K562 (cell line): ENCODE data around the gene OR5D18. TPM values are rescaled to one million over a fixed set of nuclear protein-coding genes. Genes with fewer than 3 reads are reported as not detected.

ENCODE experiments used
- ATAC-seq: fragments of 200-7000 bp; cut with Tn5 transposase; 3 replicates; pipeline ENCODE4 v1.9.1; 2020; ENCODE audit warnings: moderate library complexity
- BruUV-seq: library from RNA; stranded (reverse); fragments of 400-500 nt; replicated peaks from 2 replicates; lab custom pipeline; 2021; lab: Mats Ljungman, UMichigan
- CTCF ChIA-PET: fragments of 300-600 bp; formaldehyde crosslinking; extraction: SDS; loops from one replicate; lab custom pipeline; 2021; ENCODE audit warnings: low intra/inter-chr PET ratio; lab: Yijun Ruan, JAX
- POLR2A ChIA-PET: fragments of 300-600, 350-650 bp; sonication (Branson Sonifier 250); formaldehyde crosslinking; extraction: SDS; loops from one replicate; lab custom pipeline; 2021; ENCODE audit warnings: antibody characterized with exemption, inconsistent platforms; lab: Yijun Ruan, JAX
- DNase-seq, 4 experiments: peaks; one replicate each; pipeline versions ENCODE4 v3.0.0 to v3.0.0-alpha.2; 2011 to 2018; ENCODE audit warnings: low spot score in 3 of 4, mixed read lengths in 3 of 4; ENCODE audit errors: extremely low read depth in 1 of 4
- FAIRE-seq: peaks from 2 replicates; lab custom pipeline; 2011; peaks lifted over from hg19 to GRCh38; lab: Jason Lieb, UNC
- H2AFZ ChIP-seq: 2 replicates; pipeline ENCODE4 v1.6.0; 2011; ENCODE audit warnings: low read depth, low read length, control low read depth, inconsistent platforms
- H3K27ac ChIP-seq: fragments of 200-600 bp; 3 replicates; pipeline ENCODE4 v1.8.0; 2011; ENCODE audit warnings: low read depth, mild to moderate bottlenecking, control low read depth, inconsistent platforms, low read length, moderate library complexity, mixed read lengths; ENCODE audit errors: extremely low read depth
- H3K27me3 ChIP-seq, 2 experiments: fragments of 300-600 bp in 1 of 2; 2 replicates in 1 of 2; 3 replicates in 1 of 2; pipeline versions ENCODE4 v1.6.0 to v1.8.0; 2011; ENCODE audit warnings: inconsistent platforms in 2 of 2, low read length in 2 of 2, mild to moderate bottlenecking in 1 of 2, mixed read lengths in 1 of 2, moderate library complexity in 1 of 2; ENCODE audit not compliant: control insufficient read depth in 2 of 2, insufficient read depth in 2 of 2
- H3K36me3 ChIP-seq: fragments of 300-600 bp; 3 replicates; pipeline ENCODE4 v1.8.0; 2011; ENCODE audit warnings: mild to moderate bottlenecking, low read length, inconsistent platforms; ENCODE audit not compliant: control insufficient read depth, insufficient read depth
- H3K4me1 ChIP-seq, 2 experiments: fragments of 200-600 bp in 1 of 2; replicated peaks in 1 of 2; 2 replicates in 1 of 2; 3 replicates in 1 of 2; pipeline versions ENCODE4 v1.5.1 to v1.8.0; 2011; ENCODE audit warnings: inconsistent platforms in 2 of 2, low read length in 2 of 2, mild to moderate bottlenecking in 1 of 2, mixed read lengths in 1 of 2, moderate library complexity in 1 of 2; ENCODE audit not compliant: control insufficient read depth in 2 of 2, insufficient read depth in 2 of 2
- H3K4me2 ChIP-seq: 2 replicates; pipeline ENCODE4 v1.6.1; 2011; ENCODE audit warnings: low read length, control low read depth, inconsistent platforms, mixed read lengths; ENCODE audit not compliant: insufficient read depth
- H3K4me3 ChIP-seq: fragments of 200-600 bp; sonication (generic), shearing (Covaris generic); 2 replicates; pipeline ENCODE4 v1.5.1; 2016; ENCODE audit warnings: control low read depth, inconsistent platforms
- H3K79me2 ChIP-seq: fragments of 200-600 bp; 3 replicates; pipeline ENCODE4 v1.8.0; 2011; ENCODE audit warnings: low read length, inconsistent platforms; ENCODE audit not compliant: control insufficient read depth, insufficient read depth
- H3K9ac ChIP-seq, 2 experiments: 2 replicates each; pipeline versions ENCODE4 v1.6.0 to v1.6.1; 2011; ENCODE audit warnings: low read depth in 2 of 2, low read length in 2 of 2, control low read depth in 1 of 2, inconsistent platforms in 1 of 2, mild to moderate bottlenecking in 1 of 2, mixed read lengths in 1 of 2; ENCODE audit not compliant: insufficient read depth in 1 of 2
- H3K9me1 ChIP-seq: one replicate; pipeline ENCODE4 v1.6.0; 2011; ENCODE audit warnings: inconsistent platforms, mild to moderate bottlenecking, low read length, moderate library complexity; ENCODE audit not compliant: control insufficient read depth, insufficient read depth
- H3K9me3 ChIP-seq: replicated peaks from 2 replicates; pipeline ENCODE4 v1.5.1; 2011; ENCODE audit warnings: low read depth, low read length, inconsistent platforms; ENCODE audit not compliant: control insufficient read depth, insufficient read depth
- H4K20me1 ChIP-seq: replicated peaks from 2 replicates; pipeline ENCODE4 v1.6.1; 2011; ENCODE audit warnings: low read length, inconsistent platforms, mixed read lengths; ENCODE audit not compliant: control insufficient read depth, insufficient read depth
- FOXA1 ChIP-seq: fragments of 450-650 bp; IDR thresholded peaks from 2 replicates; pipeline ENCODE4 v1.6.1; 2016; ENCODE audit warnings: mild to moderate bottlenecking, borderline replicate concordance
- FOXP4 ChIP-seq: sonication (generic); formaldehyde crosslinking; IDR thresholded peaks from 2 replicates; pipeline ENCODE4 v1.8.0; 2022; ENCODE audit warnings: mild to moderate bottlenecking, missing genetic modification reagents, borderline replicate concordance
- GATAD2A ChIP-seq: fragments of 450-650 bp; IDR thresholded peaks from 2 replicates; pipeline ENCODE4 v1.6.1; 2017
- HEY1 ChIP-seq: fragments of 250-450 bp; sonication (Bioruptor Pico); IDR thresholded peaks from 2 replicates; pipeline ENCODE4 v1.5.0; 2020; ENCODE audit warnings: mild to moderate bottlenecking, moderate library complexity, borderline replicate concordance
- HOXB6 ChIP-seq: fragments of 250-450 bp; sonication (Bioruptor Pico); IDR thresholded peaks from 2 replicates; pipeline ENCODE4 v1.5.1; 2022; ENCODE audit warnings: mild to moderate bottlenecking, borderline replicate concordance
- KLF16 ChIP-seq: IDR thresholded peaks from 2 replicates; pipeline ENCODE4 v1.6.1; 2016; ENCODE audit warnings: antibody characterized with exemption
- MAFF ChIP-seq: IDR thresholded peaks from 2 replicates; pipeline ENCODE4 v1.6.1; 2012; ENCODE audit warnings: low read length, improper control_type of control experiment
- MAFK ChIP-seq: IDR thresholded peaks from 2 replicates; pipeline ENCODE4 v1.6.1; 2011; ENCODE audit warnings: low read length, improper control_type of control experiment
- MECOM ChIP-seq: fragments of 250-450 bp; sonication (Bioruptor Pico); IDR thresholded peaks from 2 replicates; pipeline ENCODE4 v1.8.0; 2022; ENCODE audit warnings: inconsistent platforms
- NFIC ChIP-seq: fragments of 450-650 bp; IDR thresholded peaks from 2 replicates; pipeline ENCODE4 v1.6.1; 2017; ENCODE audit warnings: mild to moderate bottlenecking, inconsistent platforms
- NFYB ChIP-seq: IDR thresholded peaks from 2 replicates; pipeline ENCODE4 v1.6.1; 2011; ENCODE audit warnings: mild to moderate bottlenecking, moderate library complexity; ENCODE audit not compliant: insufficient read length; ENCODE audit errors: extremely low read depth
- NR2F6 ChIP-seq: fragments of 450-650 bp; formaldehyde crosslinking; IDR thresholded peaks from 2 replicates; pipeline ENCODE4 v1.4.0; 2020; ENCODE audit warnings: mild to moderate bottlenecking
- RAD21 ChIP-seq, 2 experiments: fragments of 250-450 bp in 1 of 2; fragments of 450-650 bp in 1 of 2; sonication (Bioruptor Pico) in 1 of 2; formaldehyde crosslinking in 1 of 2; IDR thresholded peaks in 1 of 2; conservative IDR thresholded peaks in 1 of 2; 2 replicates each; pipeline versions ENCODE4 v1.4.0 to v1.8.0; 2020 to 2022; ENCODE audit warnings: mild to moderate bottlenecking in 2 of 2, moderate library complexity in 1 of 2
- RBM39 ChIP-seq: fragments of 200-400 bp; formaldehyde crosslinking; optimal IDR thresholded peaks from 2 replicates; pipeline ENCODE3; 2018; ENCODE audit warnings: low read depth, low read length
- SREBF1 ChIP-seq: fragments of 150-350 bp; IDR thresholded peaks from 2 replicates; pipeline ENCODE4 v1.6.1; 2014; ENCODE audit warnings: antibody characterized with exemption, low read depth, low read length, borderline replicate concordance
- STAT5A ChIP-seq: IDR thresholded peaks from 2 replicates; pipeline ENCODE4 v1.6.1; 2012; ENCODE audit warnings: low read length, inconsistent platforms, borderline replicate concordance
- TRIM24 ChIP-seq, 2 experiments: fragments of 450-650 bp; IDR thresholded peaks; 2 replicates each; pipeline ENCODE4 v1.6.1; 2016
- ZBTB2 ChIP-seq: fragments of 450-650 bp; IDR thresholded peaks from 2 replicates; pipeline ENCODE4 v1.6.1; 2016; ENCODE audit warnings: antibody characterized with exemption
- ZNF212 ChIP-seq: fragments of 450-650 bp; formaldehyde crosslinking; IDR thresholded peaks from 2 replicates; pipeline ENCODE4 v1.4.0; 2020; ENCODE audit warnings: mild to moderate bottlenecking
- ZNF324 ChIP-seq: fragments of 250-450 bp; sonication (Bioruptor Pico); IDR thresholded peaks from 2 replicates; pipeline ENCODE4 v1.4.0; 2020; ENCODE audit warnings: mild to moderate bottlenecking
- ZNF644 ChIP-seq: fragments of 200-800 bp; sonication (Bioruptor generic); IDR thresholded peaks from 2 replicates; pipeline ENCODE4 v1.6.1; 2016; ENCODE audit warnings: low read depth, missing genetic modification characterization, missing compliant biosample characterization
- ZNF707 ChIP-seq: fragments of 250-450 bp; sonication (Bioruptor Pico); conservative IDR thresholded peaks from 2 replicates; pipeline ENCODE4 v1.8.0; 2022; ENCODE audit warnings: inconsistent platforms, mild to moderate bottlenecking, moderate library complexity
- ZNF830 ChIP-seq: fragments of 250-450 bp; sonication (Bioruptor Pico); IDR thresholded peaks from 2 replicates; pipeline ENCODE4 v1.5.0; 2021; ENCODE audit warnings: mild to moderate bottlenecking
- in situ Hi-C: fragments of 300-500 bp; cut with MboI; formaldehyde crosslinking; loops from 4 replicates; pipeline ENCODE4 v1.15.0; 2018; ENCODE audit warnings: inconsistent platforms, mixed read lengths
- intact Hi-C: fragments of 100-400 bp; cut with micrococcal nuclease; formaldehyde crosslinking; loops from 2 replicates; pipeline ENCODE4 v1.14.2; 2022
- polyA plus RNA-seq, 8 experiments: library from polyadenylated mRNA; depleted of rRNA in 4 of 8; stranded (reverse) in 5 of 8; unstranded in 3 of 8; fragments of >200 nt; fragmentation: Nextera tagmentation in 2 of 8; fragmentation: Illumina TruSeq in 1 of 8; extraction: Ambion mirVana in 2 of 8; extraction: Trizol in 1 of 8; gene quantifications; 2 replicates each; pipeline versions ENCODE4 v1.2.1 to v1.2.3, GENCODE V29; 2011 to 2014; ENCODE audit warnings: inconsistent platforms in 1 of 8, missing spikeins in 1 of 8
- total RNA-seq, 7 experiments: library from RNA; depleted of rRNA in 6 of 7; stranded (reverse); fragments of >200 nt in 6 of 7; fragmentation: Illumina TruSeq in 2 of 7; extraction: Trizol in 2 of 7; gene quantifications; 2 replicates each; pipeline versions ENCODE4 v1.2.1 to v1.2.3, GENCODE V29; 2011 to 2021; ENCODE audit warnings: low replicate concordance in 1 of 7
- TF ChIP-seq, protein P1 (sequence below): fragments of 450-650 bp; IDR thresholded peaks from 2 replicates; pipeline ENCODE4 v1.6.1; 2016; ENCODE audit warnings: missing biosample characterization, missing genetic modification characterization

Gene OR5D18
- total and polyA plus RNA-seq, 9 of the 15 experiments (the other 6 are each of a cell fraction or from before 2014, with no cell fraction given) = not detected

- POLR2A ChIA-PET = no interaction called here
- DNase-seq = no peak
- TF ChIP-seq ZNF324 (CRISPR knock-in tag) (no peak), RAD21 (CRISPR knock-in tag; conservative IDR thresholded peaks at IDR 0.05 in 1 of 2, IDR thresholded peaks at IDR 0.05 in 1 of 2) (no peak), ZNF212 (CRISPR knock-in tag) (no peak), STAT5A (no peak), ZNF830 (CRISPR knock-in tag) (no peak), KLF16 (no peak), GATAD2A (no peak), MECOM (CRISPR knock-in tag) (no peak), FOXP4 (no peak), RBM39 (no peak), NFYB (no peak), SREBF1 (no peak), TRIM24 (IDR thresholded peaks at IDR 0.05) (no peak), HOXB6 (CRISPR knock-in tag) (no peak), ZNF644 (no peak), ZNF707 (no peak), MAFK (peak; percentile 49), FOXA1 (no peak), NFIC (no peak), HEY1 (CRISPR knock-in tag) (no peak), MAFF (peak; percentile 67), ZBTB2 (no peak), NR2F6 (no peak)
- TF ChIP-seq, protein P1, sequence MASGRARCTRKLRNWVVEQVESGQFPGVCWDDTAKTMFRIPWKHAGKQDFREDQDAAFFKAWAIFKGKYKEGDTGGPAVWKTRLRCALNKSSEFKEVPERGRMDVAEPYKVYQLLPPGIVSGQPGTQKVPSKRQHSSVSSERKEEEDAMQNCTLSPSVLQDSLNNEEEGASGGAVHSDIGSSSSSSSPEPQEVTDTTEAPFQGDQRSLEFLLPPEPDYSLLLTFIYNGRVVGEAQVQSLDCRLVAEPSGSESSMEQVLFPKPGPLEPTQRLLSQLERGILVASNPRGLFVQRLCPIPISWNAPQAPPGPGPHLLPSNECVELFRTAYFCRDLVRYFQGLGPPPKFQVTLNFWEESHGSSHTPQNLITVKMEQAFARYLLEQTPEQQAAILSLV = no peak
Observed at GRCh38 chr11:55849037-55849436, 29.6 kb downstream of the OR5D18 start.

More at GRCh38 chr11:55849037-55849436, 29.6 kb downstream of the OR5D18 start:
- CTCF ChIA-PET = no interaction called here
- Histone ChIP-seq H3K27me3 (no peaks in the 10 kb centered on the region), H3K27ac (no peak overlapping the region), H4K20me1 (no peaks in the 10 kb centered on the region), H3K9me1 (no peaks in the 10 kb centered on the region), H3K4me1 (no peaks in the 10 kb centered on the region), H3K4me3 (no peak overlapping the region), H2AFZ (no peak overlapping the region), H3K79me2 (no peaks in the 10 kb centered on the region), H3K36me3 (no peaks in the 10 kb centered on the region), H3K9me3 (0 out of 2 replicates have a peak, but pooled peaks cover 2% of the 10 kb centered on the region), H3K4me2 (no peak overlapping the region), H3K9ac (no peak overlapping the region)
- ATAC-seq (no peak), FAIRE-seq (no peak)
- BruUV-seq = no TSS peak
- intact Hi-C loops = no loop called here
- in situ Hi-C loops = no loop called here
